ENCODE data around the gene RGS6.

Gene RGS6

DNA sequence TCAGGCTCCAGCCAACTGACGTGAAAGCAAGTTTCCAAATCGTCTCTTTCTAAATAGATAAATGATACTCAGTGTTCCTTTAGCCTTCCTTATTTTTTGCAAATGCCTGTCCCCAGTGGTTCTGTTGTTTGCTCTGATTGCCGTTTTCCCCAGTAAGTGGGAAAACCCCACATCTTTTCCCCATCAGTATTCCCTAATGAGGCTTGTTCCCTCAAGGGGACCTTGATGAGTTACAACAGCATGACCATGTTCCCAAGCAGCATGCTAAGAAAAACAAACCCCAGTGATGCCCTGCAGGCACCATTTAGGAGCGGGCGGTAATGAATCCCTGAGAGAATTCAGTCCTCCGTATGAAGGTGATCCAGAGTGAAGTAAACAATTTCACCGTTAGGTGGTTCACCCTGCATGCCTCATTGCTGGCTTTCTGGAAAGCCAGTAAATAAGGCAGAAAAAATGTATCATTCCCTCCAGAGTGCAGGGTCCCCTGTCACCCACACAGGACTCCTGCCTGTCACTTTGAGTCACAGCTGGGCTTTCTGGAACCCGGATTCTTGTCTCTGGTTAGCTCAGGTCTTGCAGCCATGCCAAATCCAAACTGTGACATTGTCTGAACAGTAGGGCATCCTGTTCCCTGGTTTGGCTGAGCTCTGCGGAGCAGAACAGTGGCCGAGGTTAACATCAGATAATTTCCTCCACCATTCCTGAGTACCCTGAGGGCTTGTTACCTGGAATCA is 222.6 kb downstream of the RGS6 start:
- no peak for DNase-seq (ENCODE audit: low read depth in 3 of 3, low spot score in 1 of 3)

DNA sequence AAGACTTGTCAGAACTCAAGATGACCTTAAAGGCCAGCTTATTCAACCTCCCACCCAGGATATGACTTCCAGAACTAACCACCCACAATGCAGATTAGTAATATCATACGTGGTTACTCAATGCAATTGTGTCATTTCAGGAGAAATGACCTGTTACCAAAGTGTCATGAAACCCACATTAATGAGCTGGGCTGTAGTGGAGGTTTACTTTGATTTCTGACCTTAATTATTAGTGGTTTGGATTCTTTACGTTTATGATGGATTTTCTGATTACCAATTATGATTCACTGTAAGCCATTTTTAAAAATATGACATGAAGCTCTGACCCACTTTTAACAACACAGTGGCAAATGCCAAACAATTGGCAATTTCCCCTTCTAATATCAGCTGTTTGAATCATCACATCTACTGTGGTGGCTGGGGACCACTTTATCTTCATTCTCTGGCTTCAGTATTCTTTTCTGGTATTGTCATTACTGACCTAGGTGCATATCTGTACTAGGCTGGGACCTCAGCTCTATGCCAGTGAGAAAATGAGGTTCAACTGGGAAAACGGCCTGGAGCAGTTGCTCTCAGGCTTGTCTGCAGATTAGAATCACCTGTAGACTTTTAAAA is 223.3 kb downstream of the RGS6 start:
- no peak for DNase-seq (ENCODE audit: low read depth in 3 of 3, low spot score in 1 of 3)

DNA sequence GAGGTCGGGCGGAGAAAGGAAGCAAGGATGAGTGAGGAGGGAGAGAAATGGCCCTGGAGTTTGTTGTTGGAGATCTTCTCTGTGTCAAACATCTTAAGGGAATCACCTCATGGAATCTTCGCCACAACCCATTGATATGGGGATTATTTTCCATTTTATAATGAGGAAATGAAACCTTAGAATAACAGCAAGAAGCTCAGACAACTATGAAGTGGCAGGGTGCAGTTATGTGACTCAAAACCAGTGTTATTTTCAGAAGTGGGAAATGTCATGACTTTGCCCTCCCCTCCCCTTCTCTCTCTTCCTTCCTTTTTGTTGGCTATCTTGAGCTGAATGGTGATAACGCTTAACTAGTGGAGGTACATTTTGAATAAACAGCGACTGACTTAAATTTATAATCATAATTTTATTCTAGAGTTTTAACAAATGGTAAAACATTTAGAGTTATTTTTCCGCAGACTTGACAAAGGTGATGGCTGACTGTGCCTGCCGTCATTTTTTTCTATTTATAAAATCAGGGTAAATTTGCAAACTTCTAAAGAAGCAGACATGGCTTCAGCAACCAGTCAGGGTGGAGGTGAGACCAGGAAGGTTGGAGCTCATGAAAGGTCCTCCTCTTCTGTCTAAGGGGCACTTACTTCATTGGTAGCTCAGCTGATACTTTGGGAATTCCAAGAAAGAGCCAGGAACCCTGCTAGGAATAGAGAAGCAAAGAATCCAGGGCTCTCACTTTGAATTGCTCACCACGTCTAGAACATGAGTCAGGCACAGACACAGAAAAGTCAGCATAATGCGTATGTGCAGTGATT is 232.4 kb downstream of the RGS6 start:
- no peak for DNase-seq (ENCODE audit: low read depth in 3 of 3, low spot score in 1 of 3)

DNA sequence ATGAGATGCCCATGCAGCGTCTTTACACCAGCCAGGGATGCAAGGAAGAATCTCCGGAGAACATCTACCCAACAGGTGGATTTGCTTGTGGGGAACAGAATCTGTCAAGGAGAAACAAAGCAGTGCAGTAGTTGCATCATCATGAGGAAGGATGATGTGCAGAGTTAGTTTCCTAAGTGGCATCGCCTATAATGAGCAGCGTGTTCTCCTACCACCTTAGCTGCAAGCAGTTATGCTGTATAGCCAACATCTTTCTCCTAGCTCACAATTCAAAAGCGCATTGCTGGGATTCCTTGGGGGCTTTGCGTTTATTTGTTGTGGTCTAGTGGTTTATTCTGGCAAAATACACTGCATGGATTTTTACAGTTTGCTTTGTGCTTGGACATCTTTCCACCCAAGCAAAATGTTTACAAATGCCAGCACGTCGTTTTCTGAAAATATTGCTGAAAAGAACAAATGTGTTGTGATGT is 233.0 kb downstream of the RGS6 start:
- DNase-seq (ENCODE audit: low read depth in 3 of 3, low spot score in 1 of 3) = no peak

DNA sequence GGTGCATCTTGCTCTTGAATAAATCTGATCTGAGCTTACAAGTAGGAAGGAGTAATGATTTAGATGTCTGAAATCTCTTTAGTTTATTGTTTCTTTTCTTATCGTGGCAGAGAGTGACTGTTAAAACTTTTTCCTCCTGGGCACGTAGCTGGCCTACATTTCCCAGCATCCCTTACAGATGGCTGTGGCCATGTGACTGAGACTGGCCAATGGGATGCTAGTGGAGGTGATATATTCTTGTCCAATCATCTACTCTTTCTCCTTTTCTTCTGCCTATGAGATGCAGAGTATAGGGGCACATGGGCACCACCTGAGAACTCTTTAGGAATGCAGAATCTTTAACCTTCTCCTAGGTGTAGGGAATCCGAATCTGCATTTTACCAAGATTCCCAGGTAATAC is 237.3 kb downstream of the RGS6 start:
- no peak for DNase-seq (ENCODE audit: low read depth in 3 of 3, low spot score in 1 of 3)

DNA sequence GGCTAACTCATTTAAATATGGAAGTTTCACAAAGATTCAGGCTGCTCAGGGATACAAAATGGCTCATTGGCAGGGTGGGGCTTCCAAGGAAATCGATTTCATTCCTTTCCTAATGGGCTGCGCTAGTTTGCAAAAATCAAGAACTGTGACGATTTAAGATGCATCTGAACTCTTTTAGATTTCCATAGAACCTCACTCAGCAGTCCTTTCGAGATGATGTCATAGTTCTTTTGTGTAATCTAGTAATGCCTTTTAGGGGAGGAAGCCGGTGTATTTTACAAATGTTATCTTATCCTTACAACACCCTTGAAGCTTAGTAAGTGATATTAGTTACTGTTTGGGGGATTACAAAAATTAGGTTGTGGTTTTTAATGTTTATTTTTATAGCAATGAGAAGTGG is 239.8 kb downstream of the RGS6 start:
- DNase-seq (ENCODE audit: low read depth in 3 of 3, low spot score in 1 of 3) = no peak

DNA sequence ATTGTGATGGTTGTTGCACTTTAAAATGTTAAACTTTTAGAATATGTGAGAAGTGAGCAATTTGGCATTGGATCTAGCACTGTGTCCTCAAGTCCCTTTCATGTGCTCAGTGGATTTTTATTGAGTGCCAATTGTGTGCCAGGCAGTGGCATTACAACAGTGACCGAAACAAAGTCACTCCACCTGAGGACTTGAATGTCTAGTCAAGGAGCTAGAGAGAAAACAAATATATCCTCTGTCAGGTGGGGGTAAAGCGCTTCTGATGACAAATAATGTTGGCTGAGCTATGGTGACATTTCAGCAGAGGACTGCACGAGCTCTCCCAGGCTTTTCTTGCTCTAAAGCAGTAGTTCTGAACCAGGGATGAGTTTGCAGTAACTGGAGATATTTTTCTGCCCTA is 240.4 kb downstream of the RGS6 start:
- no peak for DNase-seq (ENCODE audit: low read depth in 3 of 3, low spot score in 1 of 3)

DNA sequence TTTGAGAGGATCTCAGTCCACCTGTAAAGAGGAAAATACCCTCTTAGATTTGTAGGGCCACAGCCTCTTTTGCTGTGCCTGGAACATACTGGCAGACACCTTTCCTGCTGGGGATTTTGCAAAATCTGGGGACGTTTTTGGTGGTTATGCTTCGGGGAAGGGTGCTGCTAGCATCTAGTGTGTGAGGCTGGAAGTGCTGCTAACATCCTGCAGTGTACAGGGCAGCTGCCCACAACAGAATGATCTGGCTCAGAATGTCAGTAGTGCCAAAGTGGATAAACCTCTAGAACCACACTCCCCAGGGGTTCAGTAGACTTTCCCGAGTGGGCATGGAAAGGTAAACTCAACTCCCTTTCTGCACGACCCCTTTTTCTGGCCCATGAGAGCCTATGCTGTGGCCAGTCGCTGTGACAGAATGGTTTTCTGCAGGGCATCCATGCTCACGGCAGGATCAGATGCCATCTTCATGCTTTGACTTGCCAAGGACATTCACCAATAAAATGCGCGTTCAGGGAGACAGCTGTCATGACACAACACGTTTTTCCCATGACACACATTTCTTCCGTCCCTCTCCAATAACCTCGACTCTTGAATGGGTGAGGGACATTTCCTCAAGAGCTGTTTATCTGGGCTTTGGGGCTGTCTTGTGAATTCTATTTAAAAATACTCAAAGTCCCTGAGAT is 240.9 kb downstream of the RGS6 start:
- DNase-seq (ENCODE audit: low read depth in 3 of 3, low spot score in 1 of 3) = no peak

DNA sequence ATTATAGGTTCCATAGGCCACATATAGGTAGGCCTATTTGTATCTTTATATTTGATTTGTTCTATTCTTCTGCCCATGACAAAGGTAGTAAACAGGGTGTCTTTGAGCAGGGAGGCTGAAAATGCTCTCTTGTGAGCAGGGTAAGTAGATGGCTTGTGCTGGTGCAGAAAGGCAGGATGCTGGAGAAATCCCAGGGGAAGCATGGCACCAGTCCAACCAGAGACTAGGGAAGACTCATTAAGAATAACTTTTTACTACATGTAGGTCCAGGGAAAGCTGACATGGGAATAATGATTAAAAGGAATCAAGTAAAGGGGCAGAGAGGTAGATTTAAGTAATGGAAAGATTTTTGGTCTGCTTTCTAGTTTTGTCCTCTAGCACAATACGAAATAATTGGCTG is 245.0 kb downstream of the RGS6 start:
- DNase-seq (ENCODE audit: low read depth in 3 of 3, low spot score in 1 of 3) = no peak

DNA sequence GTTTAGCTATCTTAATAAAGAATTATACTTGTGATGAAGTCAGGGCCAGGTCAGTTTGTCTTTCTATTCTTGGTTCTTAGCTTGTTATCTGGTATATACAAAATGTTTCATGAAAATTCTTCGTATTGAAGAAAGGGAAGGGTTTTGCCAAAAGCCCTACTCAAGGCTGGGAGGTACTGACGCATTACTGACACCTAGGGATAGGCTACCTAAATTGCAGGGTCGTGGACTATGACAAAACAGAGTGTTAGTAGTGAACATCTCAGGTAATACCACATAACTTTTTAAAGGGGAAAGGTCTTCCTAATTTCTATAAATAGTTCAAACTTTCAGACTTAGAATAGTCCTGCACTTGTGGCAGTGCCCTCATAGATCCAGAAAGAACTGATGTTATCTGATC is 246.3 kb downstream of the RGS6 start:
- no peak for DNase-seq (ENCODE audit: low read depth in 3 of 3, low spot score in 1 of 3)

DNA sequence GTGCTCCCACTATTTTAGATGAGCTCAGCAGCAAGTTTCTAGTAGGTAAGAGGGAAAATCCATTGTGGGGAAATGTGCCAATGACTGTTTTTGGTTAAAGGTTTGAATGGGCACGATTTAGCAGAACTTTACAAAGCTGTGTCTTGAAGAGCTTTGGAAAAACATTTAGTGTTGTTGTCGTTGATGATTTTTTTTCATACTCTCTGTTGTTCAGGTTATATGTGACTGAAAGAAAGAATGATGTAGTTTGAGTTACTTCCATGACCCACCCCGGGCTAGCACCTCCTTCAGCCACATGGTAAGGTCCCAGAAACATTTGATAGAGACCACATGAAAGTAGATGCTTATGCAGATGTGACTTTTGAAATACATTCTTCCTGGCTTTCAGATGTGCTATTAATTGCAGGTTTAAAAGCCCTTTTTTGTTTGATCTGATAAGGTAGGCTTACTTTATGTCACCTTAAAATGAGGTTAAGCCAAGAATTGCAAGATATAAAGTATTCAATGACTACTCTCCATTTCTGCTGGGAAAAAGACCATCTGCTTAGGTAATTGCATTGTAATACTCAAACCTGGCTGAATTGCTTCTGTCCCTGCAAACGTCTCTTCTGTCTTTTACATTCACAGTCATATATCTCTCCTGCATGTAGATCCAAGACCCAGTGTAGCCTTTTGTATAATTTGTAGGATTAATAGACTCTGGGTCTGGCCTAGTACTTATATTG is 250.6 kb downstream of the RGS6 start:
- no peak for DNase-seq (ENCODE audit: low read depth in 3 of 3, low spot score in 1 of 3)

DNA sequence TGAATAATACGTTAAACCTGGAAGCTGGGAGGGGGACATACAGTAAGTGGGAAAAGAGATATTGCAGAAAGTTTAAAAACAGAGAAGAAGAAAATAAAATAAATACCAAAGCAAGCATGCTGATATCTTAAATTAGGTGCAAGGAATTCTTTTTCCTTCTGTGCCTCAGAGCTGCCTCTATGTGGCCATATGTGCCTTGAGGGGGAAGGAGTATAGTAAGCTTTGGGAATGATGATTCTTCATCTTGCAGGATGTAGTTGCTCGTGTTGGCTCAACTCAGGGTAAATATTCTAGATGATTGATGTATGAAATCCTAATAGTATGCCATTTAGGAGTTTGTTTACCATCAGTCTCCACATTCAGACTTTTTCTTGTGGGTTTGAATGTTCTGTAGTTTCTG is 251.4 kb downstream of the RGS6 start:
- no peak for DNase-seq (ENCODE audit: low read depth in 3 of 3, low spot score in 1 of 3)

DNA sequence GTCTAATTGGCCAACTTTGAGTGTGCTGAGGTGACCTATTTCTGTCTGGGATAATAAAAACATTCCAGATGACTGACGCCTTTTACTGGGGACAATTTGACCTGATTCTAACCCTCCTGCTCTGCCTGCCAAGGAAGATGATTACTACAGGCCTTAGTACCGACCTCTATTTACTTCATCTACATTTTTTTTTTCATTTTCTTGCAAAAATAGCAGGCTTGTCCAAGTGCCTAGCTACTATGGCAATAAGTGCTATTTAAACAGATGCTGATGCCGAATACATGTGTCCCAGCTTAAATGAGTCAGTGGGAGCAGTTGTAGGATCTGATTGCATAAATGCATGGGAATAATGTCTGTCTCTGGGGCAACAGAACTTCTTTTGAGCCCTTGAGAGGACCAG is 254.3 kb downstream of the RGS6 start:
- DNase-seq (ENCODE audit: low read depth in 3 of 3, low spot score in 1 of 3) = no peak

DNA sequence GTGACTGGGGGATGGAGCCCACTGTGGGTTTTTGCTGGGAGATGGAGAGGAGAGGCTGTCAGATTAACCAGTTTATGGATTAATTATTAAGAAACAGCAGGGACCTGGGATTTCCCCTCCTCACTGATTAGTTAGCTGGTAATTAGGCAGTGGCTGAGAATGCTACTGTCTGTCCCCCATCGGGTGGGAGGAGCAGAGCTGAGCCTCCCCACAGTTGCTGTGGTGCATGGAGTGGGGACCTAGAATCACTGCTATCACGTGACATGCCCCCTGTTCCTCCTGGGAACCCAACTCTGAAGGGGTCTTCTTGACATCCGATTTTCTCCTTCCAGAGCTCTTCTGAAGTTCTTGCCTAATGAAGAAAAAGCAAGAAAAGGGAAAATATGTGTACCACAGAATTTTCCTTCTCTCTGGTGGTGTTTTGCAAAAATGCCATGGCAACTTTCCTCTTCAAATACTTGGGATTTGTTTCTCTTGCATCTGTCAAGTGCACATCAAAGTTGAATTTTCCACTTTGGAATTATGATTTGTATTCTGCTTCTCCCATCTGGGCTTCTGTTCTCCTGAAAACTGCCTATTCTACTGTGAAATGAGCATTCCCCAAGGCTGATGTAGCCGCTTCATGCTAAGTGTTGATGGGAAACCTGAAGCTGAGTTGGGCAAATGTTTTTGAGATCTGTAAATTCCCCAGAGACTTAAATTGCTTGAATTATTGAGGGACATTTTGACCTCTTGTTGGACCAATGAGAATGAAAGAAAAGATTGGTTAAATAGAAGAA is 264.2 kb downstream of the RGS6 start:
- DNase-seq (ENCODE audit: low read depth in 3 of 3, low spot score in 1 of 3) = no peak

DNA sequence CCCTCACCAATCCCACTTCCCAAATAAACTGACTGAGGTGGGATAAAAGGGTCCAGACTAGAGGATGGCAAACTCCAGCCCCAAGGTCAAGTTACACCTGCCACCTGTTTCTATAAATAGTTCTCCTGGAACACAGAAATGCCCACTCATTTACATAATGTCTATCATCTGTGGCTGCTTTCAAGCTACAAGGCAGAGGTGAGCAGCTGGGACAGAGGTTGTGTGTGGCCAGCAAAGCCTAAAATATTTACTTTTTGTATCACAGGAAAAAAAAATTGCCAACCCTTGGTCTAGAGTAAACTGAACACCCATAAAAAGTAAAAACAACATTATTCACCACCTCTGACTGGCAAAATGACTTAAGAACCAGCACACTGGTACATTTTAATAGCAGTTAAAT is 269.4 kb downstream of the RGS6 start:
- no peak for DNase-seq (ENCODE audit: low read depth in 3 of 3, low spot score in 1 of 3)

DNA sequence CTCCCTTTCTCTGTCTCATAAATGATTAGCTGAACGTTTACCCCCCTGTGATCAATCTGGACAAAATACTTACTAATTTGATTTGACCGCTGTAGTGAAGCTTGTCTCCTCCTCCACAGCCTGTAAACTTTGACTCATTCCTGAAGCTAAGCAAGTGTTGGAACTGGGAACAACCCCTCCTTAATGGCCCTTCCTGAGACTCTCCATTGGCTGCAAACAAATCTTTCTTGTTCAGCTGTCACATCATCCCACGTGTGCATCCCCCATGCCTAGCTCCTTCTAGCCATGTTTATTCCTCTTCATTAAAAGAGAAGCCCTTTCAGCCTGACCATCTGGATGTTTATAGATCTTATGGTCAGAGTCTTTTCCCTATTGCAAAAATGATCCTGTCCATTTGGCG is 281.2 kb downstream of the RGS6 start:
- DNase-seq (ENCODE audit: low read depth in 3 of 3, low spot score in 1 of 3) = no peak

DNA sequence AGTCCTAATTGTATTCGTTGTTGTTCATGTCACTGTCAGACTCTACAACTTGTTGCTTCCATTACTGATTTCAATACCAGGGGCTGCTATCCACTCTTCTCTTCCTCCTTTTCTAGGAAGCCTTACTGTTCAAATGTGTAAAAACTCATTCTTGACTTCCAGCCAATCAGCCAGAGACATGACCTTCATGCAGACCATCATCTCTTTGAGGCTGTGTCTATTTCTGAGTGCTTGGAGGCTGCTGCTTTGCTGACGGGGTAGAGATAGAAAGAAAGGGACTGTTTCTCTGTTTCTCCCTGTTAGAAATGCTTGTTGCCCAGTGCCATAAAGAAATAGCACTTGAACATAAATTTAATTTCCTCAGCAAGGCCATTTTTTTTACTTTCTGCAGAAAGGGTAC is 282.9 kb downstream of the RGS6 start:
- no peak for DNase-seq (ENCODE audit: low read depth in 3 of 3, low spot score in 1 of 3)

DNA sequence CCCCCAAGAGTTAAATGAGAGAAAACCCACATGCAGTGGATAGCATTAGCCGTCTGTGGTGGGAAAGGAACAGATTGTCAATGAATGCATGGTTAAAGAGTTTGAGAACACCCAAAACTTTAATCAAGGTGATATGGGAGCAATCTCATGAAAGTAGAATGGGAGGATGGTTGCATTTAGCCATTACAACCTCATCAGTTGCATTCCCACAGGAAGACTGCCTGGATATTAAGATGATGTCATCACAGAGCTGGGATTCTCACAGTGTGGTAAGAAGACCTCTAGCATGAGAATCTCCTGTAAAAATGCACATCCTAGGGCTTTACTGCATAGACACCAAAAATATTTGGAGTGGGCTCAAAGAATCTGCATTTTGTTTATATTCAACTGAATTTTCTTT is 284.9 kb downstream of the RGS6 start:
- DNase-seq (ENCODE audit: low read depth in 3 of 3, low spot score in 1 of 3) = no peak

DNA sequence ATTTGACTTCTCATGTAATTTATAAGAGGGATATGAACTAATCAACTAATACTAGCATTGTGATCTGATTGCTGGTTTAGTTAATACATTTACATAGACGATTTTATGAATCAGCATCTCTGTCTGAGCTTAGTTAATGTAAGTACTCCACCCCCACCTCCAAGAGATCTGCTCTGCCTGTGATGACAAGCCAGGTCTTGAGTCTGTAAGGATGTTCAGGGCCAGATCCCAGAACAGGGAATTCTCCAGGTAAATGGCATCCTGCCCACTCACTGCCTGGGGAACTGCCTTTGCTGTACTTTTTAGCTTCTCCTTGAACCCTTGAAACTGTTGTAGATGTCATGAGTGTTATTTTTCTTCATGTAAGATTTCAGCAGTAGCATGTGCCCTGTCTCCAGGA is 289.8 kb downstream of the RGS6 start:
- no peak for DNase-seq (ENCODE audit: low read depth in 3 of 3, low spot score in 1 of 3)

DNA sequence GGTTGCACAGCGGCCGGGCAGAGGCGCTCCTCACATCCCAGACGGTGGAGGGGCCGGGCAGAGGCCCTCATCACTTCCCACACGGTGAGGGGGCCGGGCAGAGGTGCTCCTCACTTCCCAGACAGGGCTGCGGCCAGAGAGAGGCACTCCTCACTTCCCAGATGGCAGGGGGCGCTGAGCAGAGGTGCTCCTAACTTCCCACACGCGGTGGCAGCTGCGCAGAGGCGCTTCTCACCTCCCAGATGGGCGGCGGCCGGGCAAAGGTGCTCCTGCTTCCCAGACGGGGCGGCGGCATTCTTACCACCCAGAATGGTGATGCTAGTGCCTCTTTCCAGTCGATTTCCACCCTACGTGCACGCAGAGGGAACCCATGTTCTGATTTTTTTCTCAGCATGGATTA is 304.4 kb downstream of the RGS6 start:
- DNase-seq (ENCODE audit: low read depth in 3 of 3, low spot score in 1 of 3) = no peak
